ENCODE measurements around the gene PRR7.

GRCh38 chr5:177479774-177480173 is 33.2 kb downstream of the PRR7 start:
- TF ChIP-seq CHD2 (IDR thresholded peaks at IDR 0.05; ENCODE audit: low read length, partially characterized antibody) (no peak), CTCF (IDR thresholded peaks at IDR 0.05) (no peak), IRF3 (IDR thresholded peaks at IDR 0.05; ENCODE audit: low read depth, low read length) (no peak), ZBTB33 (IDR thresholded peaks at IDR 0.05; ENCODE audit: borderline replicate concordance, low read depth) (no peak), GABPA (IDR thresholded peaks at IDR 0.05; ENCODE audit: low read depth) (no peak), YY1 (IDR thresholded peaks at IDR 0.05; ENCODE audit: low read depth) (no peak), FOXM1 (IDR thresholded peaks at IDR 0.05; ENCODE audit: low read depth) (no peak), RCOR1 (IDR thresholded peaks at IDR 0.05; ENCODE audit: low read length) (no peak), REST (IDR thresholded peaks at IDR 0.05; ENCODE audit: low read depth, low read length) (no peak), SIN3A (IDR thresholded peaks at IDR 0.05; ENCODE audit: borderline replicate concordance, low read depth, low read length) (no peak), NFIC (IDR thresholded peaks at IDR 0.05; ENCODE audit: borderline replicate concordance) (no peak), EZH2phosphoT487 (IDR thresholded peaks at IDR 0.05; ENCODE audit: borderline replicate concordance, low read depth) (no peak)

Measured in SK-N-SH (cell line).